HL-60 (cell line): ENCODE data around the gene XIRP1.

ENCODE experiments used
- GABPA ChIP-seq: IDR thresholded peaks from 2 replicates; pipeline ENCODE4 v1.6.1; 2012; ENCODE audit warnings: low read depth
- POLR2AphosphoS5 ChIP-seq: IDR thresholded peaks from 2 replicates; pipeline ENCODE4 v1.6.1; 2012; ENCODE audit warnings: low read depth
- SPI1 ChIP-seq: IDR thresholded peaks from 2 replicates; pipeline ENCODE4 v1.6.1; 2012; ENCODE audit warnings: low read depth, mild to moderate bottlenecking, borderline replicate concordance
- TF ChIP-seq, protein P1 (sequence below): IDR thresholded peaks from one replicate; pipeline ENCODE4 v1.5.1; 2011; ENCODE audit warnings: low read length, control low read depth, inconsistent platforms; ENCODE audit not compliant: insufficient read depth
- TF ChIP-seq, protein P2 (sequence below): IDR thresholded peaks from 2 replicates; pipeline ENCODE4 v1.6.1; 2012; ENCODE audit warnings: low read depth; ENCODE audit not compliant: insufficient replicate concordance

DNA sequence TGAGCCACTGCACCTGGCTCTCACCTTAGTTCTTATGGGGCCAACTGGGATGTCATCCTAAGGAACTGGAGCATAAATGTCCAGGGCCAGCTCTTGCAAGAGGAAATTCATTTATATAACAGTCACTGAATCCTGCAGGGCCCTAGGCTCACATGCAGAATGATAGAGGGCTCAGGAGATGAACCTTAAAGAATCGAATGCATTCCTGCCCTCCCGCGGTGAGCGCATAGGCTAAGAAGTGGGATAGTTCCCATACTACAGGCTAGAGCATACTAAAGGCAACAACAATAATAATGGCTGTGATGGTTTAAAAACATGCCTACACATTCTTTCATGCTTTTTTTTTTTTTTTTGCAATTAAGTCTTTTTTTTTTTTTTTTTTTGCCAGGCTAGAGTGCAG lies 21.9 kb downstream of the XIRP1 start:
- TF ChIP-seq, protein P1, sequence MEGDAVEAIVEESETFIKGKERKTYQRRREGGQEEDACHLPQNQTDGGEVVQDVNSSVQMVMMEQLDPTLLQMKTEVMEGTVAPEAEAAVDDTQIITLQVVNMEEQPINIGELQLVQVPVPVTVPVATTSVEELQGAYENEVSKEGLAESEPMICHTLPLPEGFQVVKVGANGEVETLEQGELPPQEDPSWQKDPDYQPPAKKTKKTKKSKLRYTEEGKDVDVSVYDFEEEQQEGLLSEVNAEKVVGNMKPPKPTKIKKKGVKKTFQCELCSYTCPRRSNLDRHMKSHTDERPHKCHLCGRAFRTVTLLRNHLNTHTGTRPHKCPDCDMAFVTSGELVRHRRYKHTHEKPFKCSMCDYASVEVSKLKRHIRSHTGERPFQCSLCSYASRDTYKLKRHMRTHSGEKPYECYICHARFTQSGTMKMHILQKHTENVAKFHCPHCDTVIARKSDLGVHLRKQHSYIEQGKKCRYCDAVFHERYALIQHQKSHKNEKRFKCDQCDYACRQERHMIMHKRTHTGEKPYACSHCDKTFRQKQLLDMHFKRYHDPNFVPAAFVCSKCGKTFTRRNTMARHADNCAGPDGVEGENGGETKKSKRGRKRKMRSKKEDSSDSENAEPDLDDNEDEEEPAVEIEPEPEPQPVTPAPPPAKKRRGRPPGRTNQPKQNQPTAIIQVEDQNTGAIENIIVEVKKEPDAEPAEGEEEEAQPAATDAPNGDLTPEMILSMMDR = no peak
- TF ChIP-seq GABPA (no peak), POLR2AphosphoS5 (no peak), SPI1 (no peak)
- TF ChIP-seq, protein P2, sequence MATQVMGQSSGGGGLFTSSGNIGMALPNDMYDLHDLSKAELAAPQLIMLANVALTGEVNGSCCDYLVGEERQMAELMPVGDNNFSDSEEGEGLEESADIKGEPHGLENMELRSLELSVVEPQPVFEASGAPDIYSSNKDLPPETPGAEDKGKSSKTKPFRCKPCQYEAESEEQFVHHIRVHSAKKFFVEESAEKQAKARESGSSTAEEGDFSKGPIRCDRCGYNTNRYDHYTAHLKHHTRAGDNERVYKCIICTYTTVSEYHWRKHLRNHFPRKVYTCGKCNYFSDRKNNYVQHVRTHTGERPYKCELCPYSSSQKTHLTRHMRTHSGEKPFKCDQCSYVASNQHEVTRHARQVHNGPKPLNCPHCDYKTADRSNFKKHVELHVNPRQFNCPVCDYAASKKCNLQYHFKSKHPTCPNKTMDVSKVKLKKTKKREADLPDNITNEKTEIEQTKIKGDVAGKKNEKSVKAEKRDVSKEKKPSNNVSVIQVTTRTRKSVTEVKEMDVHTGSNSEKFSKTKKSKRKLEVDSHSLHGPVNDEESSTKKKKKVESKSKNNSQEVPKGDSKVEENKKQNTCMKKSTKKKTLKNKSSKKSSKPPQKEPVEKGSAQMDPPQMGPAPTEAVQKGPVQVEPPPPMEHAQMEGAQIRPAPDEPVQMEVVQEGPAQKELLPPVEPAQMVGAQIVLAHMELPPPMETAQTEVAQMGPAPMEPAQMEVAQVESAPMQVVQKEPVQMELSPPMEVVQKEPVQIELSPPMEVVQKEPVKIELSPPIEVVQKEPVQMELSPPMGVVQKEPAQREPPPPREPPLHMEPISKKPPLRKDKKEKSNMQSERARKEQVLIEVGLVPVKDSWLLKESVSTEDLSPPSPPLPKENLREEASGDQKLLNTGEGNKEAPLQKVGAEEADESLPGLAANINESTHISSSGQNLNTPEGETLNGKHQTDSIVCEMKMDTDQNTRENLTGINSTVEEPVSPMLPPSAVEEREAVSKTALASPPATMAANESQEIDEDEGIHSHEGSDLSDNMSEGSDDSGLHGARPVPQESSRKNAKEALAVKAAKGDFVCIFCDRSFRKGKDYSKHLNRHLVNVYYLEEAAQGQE = no peak
